Amygdala (tissue), 56 donors: ENCODE data around the gene ZNF761.
"Not testable (repeated sequence)": the region's sequence is repeated elsewhere in the genome, so short reads cannot be mapped to it uniquely, and the experiment has no call there.

Experiments
- DNase-seq, 56 donors: peaks; one replicate each; lab custom pipeline; 2025; lab: John Stamatoyannopoulos, UW

ZNF761 gene

GRCh38 chr19:53431399-53432087 lies at the start of gene ZNF761:
ZNF761 (plus strand) TSS chr19:53431984; CDS start chr19:53447269, 15,285 bp downstream.
- DNase-seq, result peak; percentile 20 to 95 (median 85)

GRCh38 chr19:53388168-53388567 lies 43.6 kb upstream of the ZNF761 start:
- DNase-seq, result no peak

GRCh38 chr19:53388904-53389303 lies 42.9 kb upstream of the ZNF761 start:
- DNase-seq, result no peak

GRCh38 chr19:53389571-53389970 lies 42.2 kb upstream of the ZNF761 start:
- no peak for DNase-seq

- DNase-seq, result peak in 10 of 56 donors; percentile 0 to 17 (median 2)
Observed at GRCh38 chr19:53389978-53390377, 41.8 kb upstream of the ZNF761 start.

- peak in 16 of 56 donors; percentile 29 to 65 (median 46) for DNase-seq
Observed at GRCh38 chr19:53394522-53394973, 37.2 kb upstream of the ZNF761 start.

GRCh38 chr19:53394974-53395839 lies 36.6 kb upstream of the ZNF761 start, which contains the start of gene ZNF765:
ZNF765 (plus strand) TSS chr19:53395149; CDS start chr19:53398016, 2,867 bp downstream.
- peak; percentile 2 to 93 (median 82) for DNase-seq

- DNase-seq, result not testable (repeated sequence)
Observed at GRCh38 chr19:53395840-53396524, 35.8 kb upstream of the ZNF761 start.

- no peak for DNase-seq
Observed at GRCh38 chr19:53396525-53396868, 35.3 kb upstream of the ZNF761 start.

- DNase-seq, result not testable (repeated sequence)
Observed at GRCh38 chr19:53397918-53398317, 33.9 kb upstream of the ZNF761 start.

GRCh38 chr19:53409505-53410204 lies 22.1 kb upstream of the ZNF761 start:
- no peak for DNase-seq

- DNase-seq, result not testable (repeated sequence)
Observed at GRCh38 chr19:53420520-53421315, 11.1 kb upstream of the ZNF761 start.

GRCh38 chr19:53422551-53422950 lies 9.2 kb upstream of the ZNF761 start:
- DNase-seq, result no peak

GRCh38 chr19:53423074-53423473 lies 8.7 kb upstream of the ZNF761 start:
- peak in 11 of 56 donors; percentile 1 to 26 (median 13) for DNase-seq

GRCh38 chr19:53423680-53424079 lies 8.1 kb upstream of the ZNF761 start:
- peak in 8 of 56 donors; percentile 0 to 33 (median 4) for DNase-seq

- peak in 54 of 56 donors; percentile 0 to 84 (median 38) for DNase-seq
Observed at GRCh38 chr19:53424968-53425597, 6.7 kb upstream of the ZNF761 start.

GRCh38 chr19:53432088-53432661 lies 391 bp downstream of the ZNF761 start:
- DNase-seq, result peak in 10 of 56 donors; percentile 4 to 31 (median 14)

GRCh38 chr19:53443809-53444208 lies 12.0 kb downstream of the ZNF761 start:
- DNase-seq, result not testable (repeated sequence)
